Stomach (tissue), 4 donors: ENCODE measurements around the gene ITGA1.

Source experiments
- CTCF ChIP-seq, 7 experiments: fragments of 450-650 bp in 4 of 7; fragments of 200-600 bp in 3 of 7; sonication (generic) in 3 of 7; IDR thresholded peaks; one replicate each; pipeline ENCODE4 v1.5.1; 2016 to 2019; ENCODE audit warnings: antibody characterized with exemption in 7 of 7, control low read depth in 2 of 7, mild to moderate bottlenecking in 1 of 7
- POLR2A ChIP-seq, 4 donors: fragments of 450-650 bp; IDR thresholded peaks; one replicate each; pipeline ENCODE4 v1.6.1; 2016; ENCODE audit warnings: antibody characterized with exemption in 4 of 4, control low read depth in 2 of 4, mild to moderate bottlenecking in 1 of 4, moderate library complexity in 1 of 4

GRCh38 chr5:52854301-52854700, 66.6 kb downstream of the ITGA1 start:
- TF ChIP-seq CTCF (IDR thresholded peaks at IDR 0.05) (no peak), POLR2A (IDR thresholded peaks at IDR 0.05) (no peak)
